SHP77 treated with DMSO at 0.1 percent for 48 hours (cell line): ENCODE data around the gene JARID2.

Source experiments
- DNase-seq: peaks from one replicate; lab custom pipeline; 2025; lab: John Stamatoyannopoulos, UW

JARID2 gene

DNA sequence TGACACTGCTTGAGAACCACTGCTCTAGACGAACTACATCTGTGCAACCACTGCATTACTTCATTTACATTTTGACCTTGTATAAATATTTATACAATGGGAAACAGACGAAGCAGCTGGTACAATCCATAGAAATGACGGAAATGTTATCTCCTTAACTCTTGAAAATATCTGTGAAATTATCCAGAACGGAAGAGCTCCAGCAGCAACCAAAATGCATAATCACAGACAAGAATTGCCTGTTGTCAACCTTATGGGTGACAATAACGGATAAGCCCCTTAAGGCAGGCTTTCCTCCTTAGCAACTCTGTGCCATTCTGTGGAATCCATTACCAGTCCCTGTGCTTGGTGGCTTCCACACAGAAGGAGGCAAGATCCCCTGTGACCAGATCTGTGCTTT lies 301.5 kb downstream of the JARID2 start:
- DNase-seq = peak; percentile 41

DNA sequence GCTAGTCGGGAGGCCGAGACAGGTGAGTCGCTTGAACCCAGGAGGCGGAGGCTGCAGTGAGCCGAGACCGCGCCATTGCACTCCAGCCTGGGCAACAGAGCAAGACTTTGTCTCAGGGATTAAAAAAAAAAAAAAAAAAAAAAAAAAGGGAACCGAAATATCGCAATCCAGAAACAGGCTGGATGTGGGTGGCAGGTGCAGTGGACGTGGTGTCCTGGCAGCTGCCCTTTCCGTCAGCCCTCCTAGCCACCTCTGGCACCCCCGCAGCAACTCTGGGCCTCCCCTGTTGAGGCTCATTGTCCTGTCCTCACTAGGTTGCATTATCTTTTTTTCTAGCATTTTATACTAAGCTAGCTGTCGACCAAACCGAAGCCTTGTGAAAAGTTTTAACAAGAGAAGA lies 303.5 kb downstream of the JARID2 start:
- no peak for DNase-seq

DNA sequence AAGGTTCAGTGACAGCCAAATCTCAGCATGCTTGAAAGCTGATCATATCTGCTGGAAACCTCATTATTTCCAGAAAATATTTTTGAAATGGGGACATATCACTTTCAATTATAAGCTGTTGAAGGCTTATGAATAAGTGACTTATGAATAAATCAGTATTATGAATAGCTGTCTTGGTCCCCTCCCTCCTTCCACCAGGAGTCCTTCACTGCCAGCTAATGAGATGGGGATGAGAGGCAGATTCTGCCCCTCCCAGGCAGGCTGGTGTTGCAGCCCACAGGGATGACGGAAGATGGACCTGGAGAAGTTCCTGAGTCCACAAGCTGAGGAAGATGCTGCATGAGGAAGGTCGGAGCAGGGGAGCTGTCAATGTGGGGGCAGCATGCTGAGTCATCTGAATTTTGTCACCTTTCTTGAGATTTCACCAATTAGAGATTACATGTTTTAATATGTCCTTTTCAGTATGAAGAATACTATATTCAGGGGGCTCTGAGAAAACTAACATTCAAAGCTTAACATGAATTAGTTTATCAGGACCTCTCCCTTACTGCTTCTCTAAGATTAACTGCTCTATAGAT lies 304.8 kb downstream of the JARID2 start:
- no peak for DNase-seq

DNA sequence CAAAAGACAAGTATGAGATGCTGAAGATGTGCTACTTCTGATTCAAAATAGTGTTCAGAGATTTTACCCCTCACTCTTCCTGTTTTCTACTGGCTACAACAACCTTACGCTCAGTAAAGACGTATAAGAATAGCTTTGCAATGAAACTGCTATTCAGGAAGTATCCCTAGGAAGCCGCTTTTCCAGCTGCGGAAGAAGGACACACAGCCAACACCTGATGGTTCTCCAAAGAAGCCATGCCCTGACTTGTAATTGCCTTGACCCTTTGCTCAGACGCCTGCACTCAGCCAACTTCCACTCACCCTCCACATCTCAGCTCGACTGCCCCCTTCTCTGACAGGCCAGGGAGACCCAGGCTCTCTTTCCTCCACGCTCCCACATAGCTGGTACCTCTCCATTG lies 305.4 kb downstream of the JARID2 start:
- DNase-seq = no peak

DNA sequence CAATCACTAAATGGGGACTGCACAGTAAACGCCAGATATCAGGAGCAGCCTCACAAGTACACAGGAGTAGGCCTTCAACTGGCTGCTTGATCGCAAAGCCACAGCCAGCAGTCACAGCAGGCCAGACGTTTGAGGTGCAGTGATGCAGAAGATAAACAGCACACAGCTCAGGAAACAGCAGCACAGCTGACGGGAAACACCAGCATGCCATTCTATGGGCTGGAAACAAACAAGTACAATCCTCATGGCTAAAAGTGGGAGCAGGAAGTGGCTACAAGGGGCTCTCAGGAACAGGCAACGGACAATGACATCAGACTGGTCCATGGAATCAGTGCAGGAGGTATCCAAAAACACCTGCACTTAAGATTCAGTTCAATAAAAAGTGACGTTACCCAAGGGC lies 305.9 kb downstream of the JARID2 start:
- DNase-seq = peak; percentile 65

DNA sequence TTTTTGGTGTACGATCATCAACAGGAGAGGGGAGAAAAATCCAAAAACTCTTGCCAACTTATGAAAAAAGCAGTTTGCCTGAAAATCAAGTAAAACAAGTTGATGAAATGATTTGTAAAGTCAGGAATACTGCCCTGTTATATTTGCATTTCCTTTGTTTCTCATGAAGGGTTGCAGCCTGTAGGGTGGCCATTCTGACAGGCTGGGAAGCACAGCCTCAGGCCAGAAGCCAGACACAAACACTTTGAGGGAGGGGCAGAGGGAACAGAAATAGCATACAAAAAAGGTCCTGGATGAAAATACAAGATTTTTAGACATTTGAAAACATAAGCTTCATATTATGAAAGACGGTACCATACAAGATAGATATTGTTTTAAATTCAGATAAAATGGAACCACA lies 307.2 kb downstream of the JARID2 start:
- DNase-seq = no peak

DNA sequence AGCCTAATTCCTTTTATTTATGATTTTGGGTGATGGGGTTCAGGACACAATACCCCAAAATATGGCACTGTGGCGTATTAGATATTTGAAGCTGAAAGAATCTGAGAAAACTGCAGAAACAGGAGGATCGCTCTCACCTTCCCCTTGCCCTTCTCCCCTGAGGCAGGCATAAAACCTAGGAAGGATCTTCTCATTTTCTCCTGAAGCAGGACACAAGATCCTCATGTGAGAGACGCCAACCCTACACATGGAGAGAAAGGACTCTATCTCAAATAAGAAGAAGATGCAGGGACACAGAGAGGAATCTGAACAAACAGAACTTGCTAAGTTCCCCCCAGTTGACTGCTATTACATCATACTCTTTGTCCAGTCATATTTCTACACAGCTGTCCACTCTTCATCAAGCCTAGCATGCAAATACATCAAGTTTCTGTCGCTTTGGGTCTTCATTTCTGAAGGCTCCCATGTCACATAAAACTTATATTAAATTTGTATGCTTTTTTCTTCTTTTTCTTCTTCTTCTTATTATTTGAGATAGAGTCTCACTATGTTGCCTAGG lies 307.9 kb downstream of the JARID2 start:
- no peak for DNase-seq

DNA sequence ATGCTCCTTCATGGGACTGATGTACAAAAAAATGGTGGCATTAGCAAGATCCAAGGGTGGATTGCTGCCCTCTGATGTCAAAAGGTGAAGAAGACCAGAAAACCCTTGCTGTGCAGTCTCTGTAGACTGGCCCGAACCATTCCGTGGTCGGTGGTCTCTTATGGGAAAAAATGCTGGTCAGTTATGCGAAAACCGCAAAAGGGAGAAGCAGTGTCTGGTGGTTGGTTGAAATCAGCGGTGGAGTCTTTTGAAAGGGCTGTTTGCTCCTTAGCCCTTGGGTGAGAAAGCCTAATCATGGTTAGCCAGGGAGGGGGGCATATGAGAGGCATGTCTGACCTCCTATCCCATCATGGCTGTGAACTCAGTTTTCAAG lies 308.8 kb downstream of the JARID2 start:
- no peak for DNase-seq

DNA sequence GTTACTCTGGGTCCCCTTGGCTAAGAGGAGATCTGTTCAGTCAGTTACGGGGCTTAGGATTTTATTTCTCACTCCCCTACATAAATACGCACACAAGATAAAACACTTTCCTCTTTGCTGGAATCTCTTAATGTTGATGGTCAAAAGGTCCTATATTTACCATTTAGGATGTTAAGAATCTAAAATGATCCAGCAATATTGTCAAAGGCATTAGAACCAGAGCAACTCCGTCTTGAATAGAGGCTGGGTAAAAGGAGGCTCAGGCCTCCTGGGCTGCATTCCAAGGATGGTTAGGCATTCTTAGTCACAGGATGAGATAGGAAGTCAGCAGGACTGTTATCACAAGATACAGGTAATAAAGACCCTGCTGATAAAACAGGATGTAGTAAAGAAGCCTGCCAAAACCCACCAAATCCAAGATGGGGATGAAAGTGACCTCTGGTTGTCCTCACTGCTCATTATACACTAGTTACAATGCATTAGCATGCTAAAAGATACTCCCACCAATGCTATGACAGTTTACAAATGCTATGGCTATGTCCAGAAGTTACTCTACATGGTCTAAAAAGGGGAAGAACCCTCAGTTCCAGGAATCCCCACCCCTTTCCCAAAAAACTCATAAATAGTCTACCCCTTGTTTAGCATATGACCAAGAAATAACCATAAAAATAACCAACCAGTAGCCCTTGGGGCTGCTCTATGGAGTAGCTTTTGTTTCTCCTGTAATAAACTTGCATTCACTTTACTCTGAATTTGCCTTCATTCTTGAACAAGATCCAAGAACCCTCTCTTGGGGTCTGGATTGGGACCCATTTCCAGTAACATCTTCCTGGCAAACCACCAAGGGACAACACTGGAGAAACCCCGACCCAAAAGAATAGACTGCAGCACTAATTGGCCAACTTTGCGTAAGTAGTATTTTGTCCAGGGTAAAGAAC lies 309.5 kb downstream of the JARID2 start:
- DNase-seq = no peak

DNA sequence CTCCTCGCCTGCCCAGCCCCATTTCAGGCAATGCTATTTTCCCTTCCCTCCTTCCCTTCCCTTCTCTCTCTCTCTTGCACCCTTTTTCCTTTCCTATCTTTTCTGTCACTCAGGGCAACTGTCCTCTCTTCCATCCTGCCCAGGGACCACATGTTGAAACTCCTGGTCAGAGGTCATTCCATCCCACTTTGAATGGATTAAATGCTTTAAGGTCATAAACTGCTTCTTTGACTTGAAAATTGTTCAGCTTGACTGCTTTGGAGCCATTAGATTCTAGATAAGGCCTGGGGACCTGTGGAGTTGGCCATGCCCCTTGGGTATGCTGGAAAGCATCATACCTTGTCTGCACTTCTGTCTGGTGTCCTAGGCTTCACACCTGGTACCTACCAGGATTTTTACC lies 310.8 kb downstream of the JARID2 start:
- no peak for DNase-seq

DNA sequence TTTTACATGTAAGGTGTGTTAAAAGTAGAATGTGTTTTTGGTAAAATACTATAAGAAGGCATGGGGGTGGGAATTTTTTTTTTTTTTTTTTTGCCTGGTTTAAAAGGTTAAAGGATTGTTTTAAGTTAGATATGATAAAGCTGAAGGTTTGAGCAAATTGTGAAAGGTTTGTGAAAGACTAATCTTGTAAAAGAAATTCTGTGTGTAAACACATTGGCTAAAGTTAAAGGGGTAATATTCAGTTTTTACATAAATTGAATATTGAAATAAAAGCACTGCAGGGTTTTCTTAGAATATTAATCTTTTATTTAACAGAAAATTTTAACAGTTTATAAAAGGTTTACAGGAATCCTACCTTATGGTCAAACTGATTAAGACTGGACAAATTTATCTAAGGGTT lies 311.3 kb downstream of the JARID2 start:
- DNase-seq = no peak

DNA sequence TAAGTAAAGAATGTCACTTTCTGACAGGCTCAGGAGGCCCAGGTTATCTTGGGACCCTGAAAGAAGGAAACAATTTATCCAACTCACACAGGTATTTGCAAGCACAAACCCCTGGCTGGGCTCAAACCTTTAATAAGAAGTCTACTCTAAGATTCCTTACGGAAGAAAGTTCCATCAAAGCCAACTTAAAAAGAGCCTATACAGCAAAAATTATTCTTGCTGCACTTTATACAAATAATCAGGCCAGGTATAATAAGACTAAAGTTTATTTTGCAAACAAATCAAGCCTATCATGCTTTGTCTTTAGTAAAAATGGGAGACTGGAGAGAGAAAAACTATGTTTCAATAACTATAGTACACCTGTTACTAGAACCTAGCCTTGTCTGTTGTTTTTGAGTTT lies 314.8 kb downstream of the JARID2 start:
- DNase-seq = no peak

DNA sequence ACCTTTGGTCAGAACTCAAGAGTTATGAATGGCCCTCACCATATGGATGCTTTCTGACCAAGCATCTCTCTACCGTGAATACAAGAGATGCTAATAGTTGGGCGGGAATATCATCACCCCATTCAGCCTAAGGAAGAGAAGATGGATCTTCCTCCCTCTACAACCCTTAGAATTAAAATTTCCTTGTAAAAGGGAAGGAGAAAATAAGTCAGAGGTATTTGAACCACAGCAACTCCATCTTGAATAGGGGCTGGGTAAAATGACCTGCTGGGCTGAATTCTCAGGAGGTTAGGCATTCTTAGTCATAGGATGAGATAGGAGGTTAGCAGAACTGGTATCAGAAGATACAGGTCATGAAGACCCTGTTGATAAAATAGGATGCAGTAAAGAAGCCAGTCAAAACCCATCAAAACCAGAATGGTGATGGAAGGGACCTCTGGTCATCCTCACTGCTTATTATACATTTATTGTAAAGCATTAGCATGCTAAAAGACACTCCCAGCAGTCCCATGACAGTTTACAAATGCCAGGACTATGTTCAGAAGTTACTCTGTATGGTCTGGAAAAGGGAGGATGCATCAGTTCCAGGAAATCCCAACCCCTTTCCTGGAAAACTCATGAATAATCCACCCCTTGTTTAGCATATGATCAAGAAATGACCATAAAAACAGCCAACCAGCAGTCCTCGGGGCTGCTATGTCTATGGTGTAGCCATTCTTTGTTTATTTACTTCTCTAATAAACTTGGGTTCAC lies 315.8 kb downstream of the JARID2 start:
- no peak for DNase-seq

DNA sequence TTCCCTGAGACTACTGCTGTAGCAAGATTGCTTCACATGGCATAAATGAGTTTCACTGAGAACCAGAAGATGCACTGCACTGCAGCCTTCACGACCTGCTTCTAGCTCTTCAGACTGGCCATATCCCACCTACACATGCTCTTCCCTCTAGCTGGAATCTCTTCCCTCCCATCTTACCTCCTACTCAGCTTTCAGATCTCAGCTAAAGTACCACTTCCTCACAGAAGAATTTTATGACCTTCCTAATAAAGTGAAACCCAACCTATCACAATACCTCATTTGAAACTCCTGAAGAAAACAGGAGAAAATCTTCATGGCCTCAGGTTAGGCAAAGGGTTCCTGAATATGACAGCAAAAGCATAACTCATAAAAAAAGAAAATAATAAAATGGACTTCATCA lies 317.1 kb downstream of the JARID2 start:
- DNase-seq = no peak

DNA sequence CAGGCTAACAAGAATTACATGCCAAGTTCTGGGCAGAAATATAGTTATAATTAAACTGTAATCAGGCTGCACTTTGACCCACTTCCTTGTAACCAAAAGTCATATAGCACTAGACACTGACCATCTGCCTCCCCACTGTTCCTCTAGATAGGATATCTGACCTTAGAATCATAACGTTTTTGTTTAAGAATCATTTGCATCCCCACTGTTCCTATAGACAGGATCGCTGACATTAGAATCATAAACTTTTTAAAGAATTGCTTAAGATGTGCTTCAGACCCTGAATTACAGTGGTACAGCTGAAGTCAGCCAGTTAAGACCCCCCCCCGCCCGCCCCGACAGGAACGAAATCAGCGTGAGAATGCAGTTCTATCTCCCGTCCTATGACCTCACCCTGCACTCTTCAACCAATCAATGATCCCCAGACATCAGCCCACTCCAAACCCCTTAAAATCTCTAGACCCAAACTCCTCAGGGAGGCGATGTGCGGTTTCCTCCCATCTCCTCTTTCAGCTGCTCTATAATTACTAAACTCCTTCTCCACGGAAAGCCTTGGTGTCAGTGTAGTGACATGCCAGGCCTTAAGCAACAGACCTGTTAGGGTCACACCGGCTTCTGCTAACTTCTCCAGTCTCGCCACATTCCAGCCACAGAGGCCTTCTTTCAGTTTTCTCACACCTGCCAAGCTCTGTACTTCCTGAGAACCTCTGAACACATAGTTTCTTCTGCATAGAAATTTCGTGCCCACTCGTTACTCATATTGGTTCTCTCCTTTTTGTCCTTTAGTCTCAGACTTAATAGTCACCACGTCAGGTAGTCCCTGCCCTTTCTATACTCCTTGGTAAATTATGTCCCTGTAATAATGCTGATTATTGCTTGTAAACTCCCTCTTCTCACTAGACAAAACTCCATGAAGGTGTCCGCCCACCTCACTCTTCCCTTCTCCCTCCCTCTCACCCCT lies 323.4 kb downstream of the JARID2 start:
- no peak for DNase-seq

DNA sequence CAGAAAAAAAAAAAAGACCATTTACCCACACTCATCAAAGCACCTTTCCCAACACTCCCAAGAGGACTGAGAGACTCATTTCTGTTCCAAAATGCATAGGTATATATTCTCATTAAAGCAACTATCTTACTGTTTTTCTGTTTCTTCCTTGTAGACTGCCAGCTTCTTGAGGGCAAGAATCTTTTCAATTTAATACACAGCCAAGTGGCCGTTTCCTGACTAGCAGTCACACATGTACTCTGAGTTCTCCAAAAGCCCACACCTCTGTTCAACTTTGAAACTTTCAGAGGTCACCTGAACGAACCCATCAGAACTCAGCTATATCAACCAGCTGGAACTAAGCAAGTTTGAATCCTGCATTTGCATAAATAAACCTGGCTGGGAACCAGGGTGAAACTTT lies 324.3 kb downstream of the JARID2 start:
- DNase-seq = no peak
